ENCODE results near the gene ACP6.
A peak's percentile ranks its signal among the peaks of the same experiment; 100 is the strongest.
"Not testable (repeated sequence)": the region's sequence is repeated elsewhere in the genome, so short reads cannot be mapped to it uniquely, and the experiment has no call there.

Gene ACP6

GRCh38 chr1:147670319-147671001 lies at the start of gene ACP6:
Gene ACP6, minus strand, starts transcription at chr1:147670524. Its CDS starts 476 bp downstream, at chr1:147670048.
- DNase-seq = peak; percentile 94

- no peak for DNase-seq
These were observed 49.4 kb upstream of the ACP6 start for GRCh38 chr1:147719711-147720225.

DNA sequence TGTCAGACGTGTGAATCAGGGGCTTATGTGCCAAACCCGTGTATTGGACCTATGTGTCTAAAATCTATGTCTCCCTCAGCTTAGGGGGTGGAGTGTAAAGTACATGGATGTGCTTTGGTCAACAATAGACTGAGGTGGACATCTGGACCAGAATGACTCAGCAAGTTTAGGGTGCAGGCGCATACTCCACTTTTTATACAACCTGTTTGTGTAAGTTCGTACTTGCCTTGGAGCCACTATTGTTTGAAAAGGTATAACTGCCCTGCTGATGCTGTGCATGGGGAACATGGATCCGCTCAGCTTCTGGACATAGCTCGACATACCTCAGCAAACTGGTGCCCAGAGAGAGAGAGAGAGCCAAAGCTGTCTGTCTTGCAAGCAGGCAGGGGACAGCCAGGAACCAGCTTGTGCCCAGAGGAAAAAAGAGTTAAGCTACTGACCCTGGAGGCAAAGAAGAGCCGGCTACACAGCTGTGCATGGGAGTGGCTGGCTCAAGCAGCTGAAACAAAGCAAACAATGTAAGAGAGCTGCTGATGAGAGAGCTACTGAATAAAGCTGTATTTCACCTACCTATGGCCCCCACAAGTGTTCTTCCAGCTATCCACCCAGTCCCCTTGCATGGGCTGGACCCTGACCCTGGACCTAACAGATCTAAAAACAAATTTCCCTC lies 48.8 kb upstream of the ACP6 start:
- DNase-seq = no peak

GRCh38 chr1:147717706-147718097 lies 47.4 kb upstream of the ACP6 start:
- no peak for DNase-seq

- DNase-seq = no peak
These were observed 46.9 kb upstream of the ACP6 start for GRCh38 chr1:147717051-147717705.

DNA sequence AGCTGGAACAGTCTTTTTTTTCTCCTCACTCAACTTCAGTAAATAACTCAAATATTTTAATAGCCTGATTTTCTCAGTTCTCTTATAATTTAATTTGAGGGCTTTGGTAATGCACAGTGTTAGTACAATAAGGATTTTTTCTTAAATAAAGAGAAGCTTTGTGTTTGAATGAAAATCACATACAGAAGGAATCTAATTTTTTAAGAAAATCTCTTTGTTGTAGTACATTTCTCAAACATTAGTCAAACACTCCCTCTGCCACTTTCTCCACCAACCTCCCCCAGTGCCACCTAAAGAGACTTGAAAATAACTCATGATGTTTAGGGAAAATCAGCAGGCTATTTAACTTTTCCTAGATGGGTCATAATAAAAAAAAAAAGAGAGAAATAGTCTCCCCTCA lies 42.3 kb upstream of the ACP6 start:
- no peak for DNase-seq

DNA sequence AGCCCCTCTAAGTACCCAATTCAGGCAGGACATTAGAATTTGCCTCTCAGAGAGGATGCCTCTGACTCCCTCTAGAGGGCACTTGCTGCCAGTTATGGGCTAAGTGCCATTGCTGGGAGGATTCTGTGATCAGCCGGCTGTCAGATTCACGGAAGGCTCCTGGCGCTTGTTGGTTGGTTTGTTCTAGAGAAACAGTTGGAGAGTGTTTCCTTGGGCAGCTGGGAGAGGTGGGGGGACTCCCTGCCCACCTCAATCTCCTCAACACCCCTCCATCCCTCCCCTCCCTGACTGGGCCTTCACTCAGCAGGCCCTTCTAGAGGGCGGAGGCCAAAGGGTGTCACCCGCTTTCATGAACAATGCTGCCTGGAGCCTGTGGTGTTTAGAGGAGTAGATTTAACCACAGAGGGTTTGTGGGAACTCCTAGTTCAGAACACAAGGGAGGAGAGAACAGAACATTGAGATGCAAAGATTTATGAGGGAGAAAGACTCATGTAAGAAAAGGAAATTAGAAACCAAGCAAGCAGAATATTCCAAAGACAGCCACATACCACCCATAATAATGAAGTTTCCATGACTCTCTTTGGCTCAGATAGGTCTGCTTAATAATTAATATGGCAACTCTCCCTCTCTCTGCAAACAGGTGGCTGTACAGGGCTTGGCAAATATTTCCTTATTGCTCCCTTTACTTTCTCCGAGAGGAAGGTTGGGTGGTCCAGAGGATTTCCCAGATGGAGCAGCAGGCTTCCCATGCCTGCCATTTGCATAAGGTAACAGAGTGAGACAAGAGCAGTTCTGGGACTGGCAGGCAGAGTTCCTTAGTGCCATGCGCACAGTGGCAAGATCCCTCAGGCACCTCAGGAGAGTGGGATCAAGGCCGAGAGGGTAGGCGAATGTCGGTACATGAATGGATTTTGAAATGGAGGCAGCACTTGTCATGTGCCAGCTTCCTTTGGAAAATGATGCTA lies 30.0 kb upstream of the ACP6 start:
- DNase-seq = peak; percentile 57

GRCh38 chr1:147699686-147700041 lies 29.3 kb upstream of the ACP6 start:
- no peak for DNase-seq

- DNase-seq = no peak
These were observed 12.9 kb upstream of the ACP6 start for GRCh38 chr1:147683163-147683763.

DNA sequence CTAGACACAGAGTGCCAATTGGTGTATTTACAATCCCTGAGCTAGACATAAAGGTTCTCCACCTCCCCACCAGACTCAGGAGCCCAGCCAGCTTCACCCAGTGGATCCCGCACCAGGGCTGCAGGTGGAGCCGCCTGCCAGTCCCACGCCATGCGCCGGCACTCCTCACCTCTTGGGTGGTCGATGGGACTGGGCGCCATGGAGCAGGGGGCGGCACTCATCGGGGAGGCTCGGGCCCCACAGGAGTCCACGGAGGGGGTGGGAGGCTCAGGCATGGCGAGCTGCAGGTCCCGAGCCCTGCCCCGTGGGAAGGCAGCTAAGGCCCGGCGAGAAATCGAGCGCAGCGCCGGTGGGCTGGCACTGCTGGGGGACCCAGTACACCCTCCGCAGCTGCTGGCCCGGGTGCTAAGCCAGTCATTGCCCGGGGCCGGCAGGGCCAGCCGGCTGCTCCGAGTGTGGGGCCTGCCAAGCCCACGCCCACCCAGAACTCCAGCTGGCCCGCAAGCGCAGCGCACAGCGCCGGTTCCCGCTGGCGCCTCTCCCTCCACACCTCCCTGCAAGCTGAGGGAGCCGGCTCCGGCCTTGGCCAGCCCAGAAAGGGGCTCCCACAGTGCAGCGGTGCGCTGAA lies 10.4 kb upstream of the ACP6 start:
- DNase-seq = not testable (repeated sequence)

DNA sequence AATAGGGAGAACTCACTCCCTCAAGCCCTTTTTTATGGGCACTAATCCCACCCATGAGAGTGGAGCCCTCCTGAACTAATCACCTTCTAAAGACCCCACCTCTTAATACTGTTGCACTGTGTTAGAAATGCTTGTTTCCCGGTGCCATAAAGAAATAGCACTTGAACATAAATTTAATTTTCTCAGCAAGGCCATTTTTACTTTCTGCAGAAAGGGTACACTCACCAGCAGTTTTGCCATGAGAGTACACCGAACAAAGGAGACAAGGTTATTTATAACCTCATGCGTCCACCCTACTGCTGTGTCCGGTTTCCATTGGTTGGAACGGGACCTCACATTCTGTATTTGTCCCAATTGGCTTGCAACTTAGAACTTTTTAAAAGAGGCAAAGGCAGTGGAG lies 7.4 kb upstream of the ACP6 start:
- not testable (repeated sequence) for DNase-seq

- no peak for DNase-seq
These were observed 6.2 kb upstream of the ACP6 start for GRCh38 chr1:147676311-147677085.

DNA sequence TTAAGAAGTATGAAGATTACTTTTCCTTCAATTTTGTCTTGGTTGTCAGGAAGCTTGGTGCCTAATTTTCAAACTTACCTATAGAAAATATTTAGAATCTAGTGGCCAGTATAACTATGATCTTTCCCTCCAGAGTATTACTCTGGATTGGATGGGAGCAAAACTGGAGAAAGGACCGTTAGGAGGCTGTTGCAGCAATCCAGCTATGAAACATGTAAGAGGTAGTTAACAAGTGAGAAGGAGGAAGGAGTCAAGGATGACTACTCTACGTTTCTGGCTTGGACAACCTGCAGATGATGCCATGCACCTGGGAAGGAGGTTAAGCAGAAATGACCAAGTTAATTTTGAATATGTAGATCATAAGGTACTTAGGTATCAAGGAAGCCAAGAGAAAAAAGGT lies 3.5 kb upstream of the ACP6 start:
- no peak for DNase-seq

- DNase-seq = no peak
These were observed 3.1 kb upstream of the ACP6 start for GRCh38 chr1:147673406-147673805.

DNA sequence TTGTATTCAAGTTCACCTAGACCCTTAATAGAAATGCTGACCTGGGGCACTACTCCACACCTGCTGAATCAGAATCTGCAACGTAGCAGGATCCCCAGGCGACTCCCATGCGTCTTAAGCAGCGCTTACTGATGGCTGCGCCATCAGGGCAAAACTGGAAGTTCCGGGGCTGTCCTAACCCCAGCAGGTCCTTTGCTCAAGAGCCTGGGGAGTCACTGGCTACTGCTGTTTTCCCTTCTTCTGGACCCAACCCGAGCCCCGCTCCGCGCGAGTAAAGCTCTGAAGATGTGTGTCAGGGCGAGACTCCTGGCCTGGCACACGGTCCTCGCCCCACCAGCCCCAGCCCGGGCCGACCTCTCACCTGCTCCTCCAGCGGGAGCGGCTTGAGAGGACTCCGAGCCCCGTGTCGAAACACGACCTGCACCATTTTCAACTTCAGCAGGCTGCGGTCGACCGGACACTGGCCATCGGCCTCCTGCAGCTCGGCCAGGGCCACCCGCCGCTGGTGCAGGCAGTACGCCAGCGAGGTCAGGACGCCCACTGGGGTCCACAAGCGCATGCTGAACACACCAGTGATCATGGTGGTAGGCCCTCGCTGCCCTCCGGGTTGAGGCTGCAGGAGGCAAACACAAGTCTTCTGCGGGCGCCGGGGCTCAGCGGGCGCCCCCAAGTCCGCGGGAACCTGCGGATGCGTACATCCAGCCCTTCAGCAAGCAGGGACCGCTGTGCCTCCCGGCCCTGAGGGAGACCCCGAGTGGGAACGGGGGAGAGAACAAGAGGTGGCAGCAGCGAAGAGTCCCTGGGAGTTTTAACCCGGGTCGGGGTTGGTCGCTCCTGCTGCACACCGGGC lies 630 bp downstream of the ACP6 start:
- peak; percentile 70 for DNase-seq

DNA sequence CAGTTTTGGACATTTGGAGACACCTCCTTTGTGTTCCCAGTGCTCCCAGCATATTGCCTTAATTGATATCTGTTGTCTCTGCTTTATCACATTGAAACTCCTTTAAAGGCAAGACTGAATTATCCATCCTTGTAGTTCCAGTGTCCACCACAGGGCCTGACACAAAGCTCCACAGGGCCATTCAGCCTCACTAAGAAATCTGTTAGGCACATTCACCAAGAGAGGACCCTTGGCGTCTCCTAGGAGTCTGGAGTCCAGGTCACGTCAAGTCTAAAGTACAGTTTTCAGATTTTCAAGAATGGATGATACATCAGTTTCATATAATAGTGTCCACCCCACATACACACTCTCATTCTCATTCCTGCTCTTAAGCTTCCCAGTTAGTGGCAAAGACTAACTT lies 4.8 kb downstream of the ACP6 start:
- no peak for DNase-seq

DNA sequence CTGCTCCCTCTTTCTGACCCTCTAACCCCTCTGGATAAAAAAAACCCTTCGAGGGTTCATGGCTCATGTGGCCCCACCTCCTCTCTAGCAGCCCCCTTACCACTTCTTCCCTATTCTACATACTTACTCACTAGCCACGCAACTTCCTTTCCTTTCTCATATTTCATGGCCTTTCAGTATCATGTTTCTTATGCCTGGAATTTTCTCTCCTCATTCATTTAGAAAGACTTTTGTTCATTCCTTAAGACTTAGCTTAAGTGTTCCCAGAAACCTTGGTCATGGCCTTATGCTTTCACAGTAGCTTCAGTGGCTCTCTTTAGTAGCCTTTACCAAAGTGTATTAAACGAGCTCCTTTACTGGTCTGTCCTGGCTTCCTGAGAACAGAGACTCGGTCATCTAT lies 6.1 kb downstream of the ACP6 start:
- DNase-seq = no peak

- no peak for DNase-seq
These were observed 15.8 kb downstream of the ACP6 start for GRCh38 chr1:147654511-147654910.

- no peak for DNase-seq
These were observed 18.0 kb downstream of the ACP6 start for GRCh38 chr1:147652306-147652705.

DNA sequence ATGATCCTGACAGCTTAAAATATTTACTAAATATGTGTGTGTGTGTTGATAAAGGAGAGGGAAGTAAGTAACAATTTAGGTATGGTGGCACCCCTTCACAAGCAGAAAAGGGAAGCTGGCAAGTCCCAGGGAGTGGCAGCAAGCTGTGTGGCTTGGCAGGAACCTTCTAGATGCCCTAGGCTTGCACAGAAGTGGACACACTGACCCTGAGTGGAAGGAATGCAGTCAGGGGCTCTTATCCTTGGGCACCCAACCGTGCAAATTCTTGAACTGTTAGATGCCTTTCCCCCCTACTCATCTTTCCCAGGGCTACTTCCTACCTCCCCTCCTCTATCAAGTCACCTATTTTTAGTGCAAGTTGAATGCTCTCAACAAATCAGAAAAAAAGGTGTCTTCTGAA lies 18.9 kb downstream of the ACP6 start:
- DNase-seq = no peak
